Mucosa of rectum (tissue), 2 donors: ENCODE results near the gene IGF2BP2.
A peak's percentile ranks its signal among the peaks of the same experiment; 100 is the strongest.

Source experiments
- H3K27ac ChIP-seq, 2 donors: one replicate each; pipeline ENCODE4 v1.7.0; 2013; ENCODE audit warnings: inconsistent platforms in 2 of 2, low read depth in 2 of 2, low read length in 2 of 2
- H3K27me3 ChIP-seq, 2 donors: one replicate each; pipeline ENCODE4 v1.7.0; 2013; ENCODE audit warnings: low read length in 2 of 2; ENCODE audit not compliant: control insufficient read depth in 2 of 2, insufficient read depth in 2 of 2
- H3K36me3 ChIP-seq, 2 donors: one replicate each; pipeline ENCODE4 v1.7.0; 2013; ENCODE audit warnings: low read length in 2 of 2; ENCODE audit not compliant: control insufficient read depth in 2 of 2, insufficient read depth in 2 of 2
- H3K4me1 ChIP-seq, 2 donors: one replicate each; pipeline ENCODE4 v1.7.0; 2013; ENCODE audit warnings: low read length in 2 of 2, mild to moderate bottlenecking in 1 of 2; ENCODE audit not compliant: control insufficient read depth in 2 of 2, insufficient read depth in 2 of 2
- H3K4me3 ChIP-seq, 2 donors: one replicate each; pipeline ENCODE4 v1.7.0; 2013; ENCODE audit warnings: low read length in 2 of 2
- H3K9ac ChIP-seq, 2 donors: one replicate each; pipeline ENCODE4 v1.7.0; 2013; ENCODE audit warnings: low read length in 2 of 2, low read depth in 1 of 2, mild to moderate bottlenecking in 1 of 2
- H3K9me3 ChIP-seq, 2 donors: one replicate each; pipeline ENCODE4 v1.7.0; 2013; ENCODE audit warnings: low read length in 2 of 2; ENCODE audit not compliant: control insufficient read depth in 2 of 2
- donor health status: healthy.
- donor health status: Normal muscosa, but diverticular disease.

IGF2BP2 gene

GRCh38 chr3:185825006-185825638 lies at the start of gene IGF2BP2:
Gene IGF2BP2 (minus strand): TSS chr3:185825042. CDS start chr3:185824960, 82 bp downstream.
- Histone ChIP-seq H3K9ac (peak within 1 kb of the TSS; percentile 83 to 93), H3K4me1 (peaks cover 5 to 8% of the 10 kb centered on the region in 2 donors), H3K4me3 (peak within 1 kb of the TSS; percentile 79 to 83), H3K9me3 (no peaks in the 10 kb centered on the region), H3K27me3 (peaks cover 0 to 4% of the 10 kb centered on the region in 2 donors), H3K36me3 (no peaks in the 10 kb centered on the region), H3K27ac (peak within 1 kb of the TSS; percentile 89 to 95)

DNA sequence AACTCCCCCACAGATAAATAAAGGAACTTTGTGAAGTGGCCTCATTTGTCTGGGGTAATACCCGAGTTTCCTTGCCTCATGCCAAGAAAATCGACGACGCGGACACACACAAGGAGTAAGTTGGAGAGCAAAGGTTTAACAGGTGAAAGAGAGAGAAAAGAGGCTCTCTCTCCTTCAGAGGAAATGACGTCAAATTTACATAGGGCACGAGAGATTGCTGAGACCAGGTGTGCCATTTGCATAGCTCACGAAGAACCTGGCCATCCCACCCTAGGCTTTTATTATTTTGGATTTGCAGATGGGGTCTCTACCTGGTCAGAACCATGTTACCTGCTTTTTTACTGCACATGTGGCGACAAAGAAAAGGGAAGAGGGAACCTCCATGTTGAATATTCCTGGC lies 49.3 kb upstream of the IGF2BP2 start:
- no peaks in the 10 kb centered on the region for H3K4me1 ChIP-seq

GRCh38 chr3:185867650-185868049 lies 42.8 kb upstream of the IGF2BP2 start:
- H3K27me3 ChIP-seq, result no peaks in the 10 kb centered on the region
- H3K27ac ChIP-seq, result no peak overlapping the region
- peaks cover 2 to 9% of the 10 kb centered on the region in 2 donors for H3K4me1 ChIP-seq
- H3K36me3 ChIP-seq, result no peaks in the 10 kb centered on the region
- H3K9ac ChIP-seq, result no peak overlapping the region
- no peaks in the 10 kb centered on the region for H3K9me3 ChIP-seq
- H3K4me3 ChIP-seq, result no peak overlapping the region

More for the DNA sequence above, 49.3 kb upstream of the IGF2BP2 start:
- no peak overlapping the region for H3K27ac ChIP-seq
- no peaks in the 10 kb centered on the region for H3K9me3 ChIP-seq
- no peak overlapping the region for H3K9ac ChIP-seq
- H3K4me3 ChIP-seq, result no peak overlapping the region
- H3K36me3 ChIP-seq, result no peaks in the 10 kb centered on the region
- H3K27me3 ChIP-seq, result no peaks in the 10 kb centered on the region

DNA sequence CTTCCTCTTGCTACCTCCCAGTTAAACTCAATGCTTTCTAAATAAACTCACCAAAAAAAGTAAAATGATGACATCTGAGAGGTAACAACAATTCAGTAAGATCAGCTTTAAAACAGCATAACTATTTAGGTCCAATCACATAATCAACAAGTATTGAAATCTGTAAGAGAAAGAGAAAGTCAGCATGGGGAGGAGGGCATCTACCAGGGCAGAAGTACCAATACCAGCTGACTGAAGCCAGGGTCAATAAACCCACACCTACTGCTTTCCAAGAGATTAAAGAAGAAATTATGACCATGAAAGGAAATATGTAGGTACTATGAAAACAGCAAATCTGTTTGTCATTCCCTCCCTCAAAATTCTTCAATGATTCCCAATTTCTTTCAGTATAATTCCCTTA lies 42.2 kb upstream of the IGF2BP2 start:
- H3K9ac ChIP-seq, result no peak overlapping the region
- peaks cover 2 to 9% of the 10 kb centered on the region in 2 donors for H3K4me1 ChIP-seq
- no peaks in the 10 kb centered on the region for H3K9me3 ChIP-seq
- H3K27me3 ChIP-seq, result no peaks in the 10 kb centered on the region
- no peak overlapping the region for H3K27ac ChIP-seq
- no peak overlapping the region for H3K4me3 ChIP-seq
- H3K36me3 ChIP-seq, result no peaks in the 10 kb centered on the region

DNA sequence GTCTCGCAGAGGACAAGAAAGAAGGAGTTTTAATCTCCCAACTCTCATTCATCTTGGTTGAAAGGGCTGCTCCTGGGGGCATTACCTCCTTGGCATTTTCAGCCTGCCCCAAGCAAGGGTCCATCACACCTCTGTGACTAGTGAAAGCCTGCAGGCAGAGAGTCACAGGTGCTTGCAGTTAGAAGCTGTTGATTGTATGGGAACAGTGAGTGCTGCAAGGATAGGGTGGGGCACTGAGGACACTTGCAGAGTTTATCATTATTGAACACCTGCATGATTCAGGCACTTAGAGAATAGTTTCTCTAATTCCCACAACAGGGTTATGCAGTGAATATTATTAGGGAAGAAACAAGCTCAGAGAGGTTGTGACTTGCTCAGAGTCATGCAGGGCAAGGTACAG lies 41.7 kb upstream of the IGF2BP2 start:
- peak overlapping the region in 1 of 2 donors; percentile 42 for H3K27ac ChIP-seq
- no peaks in the 10 kb centered on the region for H3K27me3 ChIP-seq
- H3K9me3 ChIP-seq, result no peaks in the 10 kb centered on the region
- no peak overlapping the region for H3K9ac ChIP-seq
- H3K36me3 ChIP-seq, result no peaks in the 10 kb centered on the region
- peaks cover 2 to 9% of the 10 kb centered on the region in 2 donors for H3K4me1 ChIP-seq
- H3K4me3 ChIP-seq, result no peak overlapping the region

- no peaks in the 10 kb centered on the region for H3K36me3 ChIP-seq
- no peak overlapping the region for H3K9ac ChIP-seq
- no peak overlapping the region for H3K4me3 ChIP-seq
- no peaks in the 10 kb centered on the region for H3K27me3 ChIP-seq
- no peaks in the 10 kb centered on the region for H3K9me3 ChIP-seq
- no peak overlapping the region for H3K27ac ChIP-seq
- peaks cover 2 to 9% of the 10 kb centered on the region in 2 donors for H3K4me1 ChIP-seq
Measured at GRCh38 chr3:185865247-185865646, 40.4 kb upstream of the IGF2BP2 start.

GRCh38 chr3:185864767-185865166 lies 39.9 kb upstream of the IGF2BP2 start:
- H3K27me3 ChIP-seq, result no peaks in the 10 kb centered on the region
- no peaks in the 10 kb centered on the region for H3K36me3 ChIP-seq
- no peak overlapping the region for H3K9ac ChIP-seq
- H3K27ac ChIP-seq, result no peak overlapping the region
- H3K4me3 ChIP-seq, result no peak overlapping the region
- H3K9me3 ChIP-seq, result no peaks in the 10 kb centered on the region
- peaks cover 2 to 9% of the 10 kb centered on the region in 2 donors for H3K4me1 ChIP-seq

DNA sequence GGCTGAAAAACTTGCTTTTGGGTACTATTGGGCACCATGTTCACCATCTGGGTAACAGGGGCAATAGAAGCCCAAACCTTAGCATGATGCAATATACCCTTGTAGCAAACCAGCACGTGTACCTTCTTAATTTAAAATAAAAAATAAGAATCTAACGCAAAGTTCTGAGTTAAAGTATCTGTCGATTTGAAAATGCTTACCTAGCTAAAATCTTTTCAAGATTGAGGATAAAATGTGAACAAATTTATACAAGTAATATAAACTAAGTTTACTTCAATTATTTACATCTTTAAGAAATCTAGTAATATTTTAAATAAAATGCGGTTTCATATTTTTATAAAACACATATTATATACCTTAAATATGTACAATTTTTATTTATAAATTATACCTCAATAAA lies 38.1 kb upstream of the IGF2BP2 start:
- no peaks in the 10 kb centered on the region for H3K9me3 ChIP-seq
- H3K27ac ChIP-seq, result no peak overlapping the region
- no peak overlapping the region for H3K4me3 ChIP-seq
- H3K27me3 ChIP-seq, result no peaks in the 10 kb centered on the region
- H3K4me1 ChIP-seq, result peaks cover 2 to 9% of the 10 kb centered on the region in 2 donors
- no peak overlapping the region for H3K9ac ChIP-seq
- no peaks in the 10 kb centered on the region for H3K36me3 ChIP-seq

DNA sequence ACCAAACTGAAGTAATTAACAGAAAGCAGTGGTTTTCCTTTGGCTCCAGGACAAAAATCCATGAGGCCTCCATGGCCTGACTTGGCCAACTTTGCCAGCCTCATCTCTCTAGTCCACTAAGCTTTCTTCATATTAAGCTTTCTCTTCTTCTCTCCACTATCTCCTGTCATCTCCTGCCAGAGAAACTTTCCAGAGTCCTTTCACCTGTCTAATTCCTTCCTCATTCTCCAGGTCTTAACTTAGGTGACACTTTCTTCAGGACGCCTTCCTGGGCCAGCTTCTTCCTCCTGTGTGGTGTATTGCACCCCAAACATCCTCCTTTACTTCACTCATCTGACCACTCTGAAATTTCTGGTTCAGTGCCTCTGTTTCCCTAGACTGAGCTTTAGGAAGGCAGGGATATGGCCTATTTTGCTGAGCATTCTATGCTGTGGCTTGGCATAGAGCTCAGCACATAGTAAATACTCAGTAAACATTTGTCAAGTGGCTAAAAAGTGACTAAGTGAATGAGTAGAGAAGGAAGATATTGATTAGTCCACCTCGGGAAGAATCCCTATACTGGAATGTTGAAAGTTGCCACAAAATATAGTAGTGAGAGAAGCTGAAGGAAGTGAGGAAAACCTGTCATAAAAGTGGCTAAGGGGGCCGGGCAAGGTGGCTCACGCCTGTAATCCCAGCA lies 34.6 kb upstream of the IGF2BP2 start:
- no peak overlapping the region for H3K27ac ChIP-seq
- H3K27me3 ChIP-seq, result no peaks in the 10 kb centered on the region
- no peaks in the 10 kb centered on the region for H3K4me1 ChIP-seq
- no peak overlapping the region for H3K9ac ChIP-seq
- no peak overlapping the region for H3K4me3 ChIP-seq
- H3K9me3 ChIP-seq, result peaks cover 0 to 2% of the 10 kb centered on the region in 2 donors
- H3K36me3 ChIP-seq, result no peaks in the 10 kb centered on the region

DNA sequence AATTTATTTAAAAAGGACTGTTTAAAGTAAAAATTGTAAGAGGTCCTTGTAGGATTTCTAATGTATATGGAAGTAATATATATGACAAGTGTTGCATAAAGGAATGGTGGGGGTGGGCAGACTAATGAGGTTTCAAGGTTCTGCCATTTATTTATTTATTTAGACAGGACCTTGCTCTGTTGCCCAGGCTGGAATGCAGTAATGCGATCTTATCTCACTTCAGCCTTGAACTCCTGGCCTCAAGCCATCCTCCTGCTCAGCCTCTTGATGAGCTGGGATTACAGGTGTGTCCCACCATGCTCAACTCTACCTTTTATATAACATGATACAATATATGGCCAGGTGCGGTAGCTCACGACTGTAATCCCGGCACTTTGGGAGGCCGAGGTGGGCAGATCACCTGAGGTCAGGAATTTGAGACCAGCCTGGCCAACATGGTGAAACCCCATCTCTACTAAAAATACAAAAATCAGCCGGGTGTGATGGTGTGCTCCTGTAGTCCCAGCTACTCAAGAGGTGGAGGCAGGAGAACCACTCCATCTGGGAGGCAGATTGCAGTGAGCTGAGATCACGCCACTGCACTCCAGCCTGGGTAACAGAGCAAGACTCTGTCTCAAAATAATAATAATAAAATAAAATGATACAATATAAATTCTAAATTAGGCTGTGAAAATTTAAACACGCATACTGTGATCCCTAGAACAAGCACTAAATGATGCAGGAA lies 33.8 kb upstream of the IGF2BP2 start:
- Histone ChIP-seq H3K4me3 (no peak overlapping the region), H3K9ac (no peak overlapping the region), H3K27me3 (no peaks in the 10 kb centered on the region), H3K9me3 (peaks cover 0 to 2% of the 10 kb centered on the region in 2 donors), H3K36me3 (no peaks in the 10 kb centered on the region), H3K4me1 (no peaks in the 10 kb centered on the region), H3K27ac (no peak overlapping the region)
